ENCODE results near the gene CABP4. TPM values are rescaled to one million over a fixed set of nuclear protein-coding genes. Genes with fewer than 3 reads are reported as not detected.

Gene CABP4
- total RNA-seq, 1 experiment from 2014 or later = not detected

DNA sequence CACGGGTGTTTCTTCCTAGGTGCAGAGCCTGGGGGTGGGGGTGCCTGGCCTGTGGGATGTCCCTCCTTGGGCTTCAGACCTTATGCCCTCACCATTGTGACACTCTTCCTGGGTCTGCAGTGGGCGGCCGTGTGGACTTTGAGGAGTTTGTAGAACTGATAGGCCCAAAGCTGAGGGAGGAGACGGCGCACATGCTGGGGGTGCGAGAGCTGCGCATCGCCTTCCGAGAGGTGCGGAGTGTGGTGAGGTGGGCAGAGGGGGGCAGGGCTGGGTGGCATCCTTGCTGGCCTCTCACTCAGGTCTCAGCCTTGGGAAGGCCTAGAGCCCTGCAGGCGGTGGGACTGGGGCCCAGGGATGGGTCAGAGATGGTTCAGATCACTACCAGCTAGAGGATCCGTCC lies 2.3 kb downstream of the CABP4 start:
- ChIA-PET POLR2A (no interaction called here), CTCF (no interaction called here), RAD21 (ENCODE audit: low non-redundant PET in 1 of 2, low total read pairs in 2 of 2, uncharacterized antibody in 2 of 2, unreplicated experiment in 2 of 2) (no interaction called here)
- BruUV-seq (replicated peaks) = no TSS peak
- ATAC-seq (no peak), DNase-seq (ENCODE audit: low read depth, low spot score) (no peak)
- no peak overlapping the region for H2AFZ ChIP-seq (ENCODE audit: low read depth, low read length, poor library complexity, severe bottlenecking)
- no peak overlapping the region for H3K4me3 ChIP-seq (replicated peaks in 1 of 2; ENCODE audit: low read depth in 1 of 2, low read length in 2 of 2)
- H3K27me3 ChIP-seq (ENCODE audit: insufficient read depth, low read length) = no peaks in the 10 kb centered on the region
- no peaks in the 10 kb centered on the region for H4K20me1 ChIP-seq (ENCODE audit: insufficient read depth)
- intact Hi-C loops (cut with micrococcal nuclease) = no loop called here
- H3K79me2 ChIP-seq (ENCODE audit: insufficient read depth, low read length) = no peaks in the 10 kb centered on the region
- H3K9me3 ChIP-seq (ENCODE audit: control insufficient read depth in 1 of 2, insufficient read depth in 1 of 2, low read depth in 1 of 2, low read length in 2 of 2) = no peaks in the 10 kb centered on the region
- H3K36me3 ChIP-seq (ENCODE audit: control insufficient read depth in 1 of 2, insufficient read depth in 2 of 2, low read length in 2 of 2) = no peaks in the 10 kb centered on the region
- H3K9ac ChIP-seq (ENCODE audit: low read length) = no peak overlapping the region
- TF ChIP-seq, protein P1, sequence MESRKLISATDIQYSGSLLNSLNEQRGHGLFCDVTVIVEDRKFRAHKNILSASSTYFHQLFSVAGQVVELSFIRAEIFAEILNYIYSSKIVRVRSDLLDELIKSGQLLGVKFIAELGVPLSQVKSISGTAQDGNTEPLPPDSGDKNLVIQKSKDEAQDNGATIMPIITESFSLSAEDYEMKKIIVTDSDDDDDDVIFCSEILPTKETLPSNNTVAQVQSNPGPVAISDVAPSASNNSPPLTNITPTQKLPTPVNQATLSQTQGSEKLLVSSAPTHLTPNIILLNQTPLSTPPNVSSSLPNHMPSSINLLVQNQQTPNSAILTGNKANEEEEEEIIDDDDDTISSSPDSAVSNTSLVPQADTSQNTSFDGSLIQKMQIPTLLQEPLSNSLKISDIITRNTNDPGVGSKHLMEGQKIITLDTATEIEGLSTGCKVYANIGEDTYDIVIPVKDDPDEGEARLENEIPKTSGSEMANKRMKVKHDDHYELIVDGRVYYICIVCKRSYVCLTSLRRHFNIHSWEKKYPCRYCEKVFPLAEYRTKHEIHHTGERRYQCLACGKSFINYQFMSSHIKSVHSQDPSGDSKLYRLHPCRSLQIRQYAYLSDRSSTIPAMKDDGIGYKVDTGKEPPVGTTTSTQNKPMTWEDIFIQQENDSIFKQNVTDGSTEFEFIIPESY (IDR thresholded peaks at IDR 0.05; ENCODE audit: extremely low read depth, insufficient replicate concordance, low read length) = no peak
- TF ChIP-seq POLR2AphosphoS5 (IDR thresholded peaks at IDR 0.05; ENCODE audit: low read depth, low read length) (no peak), SRF (IDR thresholded peaks at IDR 0.05; ENCODE audit: low read depth) (no peak)
- H3K4me1 ChIP-seq (ENCODE audit: control insufficient read depth in 1 of 2, insufficient read depth in 2 of 2, low read length in 2 of 2) = no peaks in the 10 kb centered on the region
- no peak overlapping the region for H3K4me2 ChIP-seq (ENCODE audit: low read length)
- no peak overlapping the region for H3K27ac ChIP-seq (ENCODE audit: low read depth, low read length)
- H3K9me2 ChIP-seq (ENCODE audit: insufficient read depth) = no peaks in the 10 kb centered on the region

DNA sequence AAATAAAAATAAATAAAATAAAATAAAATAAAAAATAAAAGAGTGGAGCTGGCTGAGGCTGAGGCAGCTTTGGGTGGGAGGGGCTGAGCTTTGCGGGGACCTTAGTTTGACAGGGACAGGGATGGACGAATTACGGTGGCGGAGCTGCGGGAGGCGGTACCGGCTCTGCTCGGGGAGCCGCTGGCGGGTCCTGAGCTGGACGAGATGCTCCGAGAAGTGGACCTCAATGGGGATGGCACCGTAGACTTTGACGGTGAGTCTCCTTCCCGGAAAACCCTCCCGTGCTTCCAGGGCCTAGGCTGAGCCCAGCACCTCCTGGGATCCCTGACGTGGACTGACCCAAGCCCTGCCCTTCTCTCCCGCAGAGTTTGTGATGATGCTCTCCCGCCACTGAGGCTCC lies 3.1 kb downstream of the CABP4 start:
- Histone ChIP-seq H3K4me3 (replicated peaks in 1 of 2; ENCODE audit: low read depth in 1 of 2, low read length in 2 of 2) (no peak overlapping the region), H3K9me2 (ENCODE audit: insufficient read depth) (no peaks in the 10 kb centered on the region), H3K9me3 (ENCODE audit: control insufficient read depth in 1 of 2, insufficient read depth in 1 of 2, low read depth in 1 of 2, low read length in 2 of 2) (no peaks in the 10 kb centered on the region), H3K9ac (ENCODE audit: low read length) (no peak overlapping the region), H3K27ac (ENCODE audit: low read depth, low read length) (no peak overlapping the region), H3K4me2 (ENCODE audit: low read length) (no peak overlapping the region), H3K36me3 (ENCODE audit: control insufficient read depth in 1 of 2, insufficient read depth in 2 of 2, low read length in 2 of 2) (no peaks in the 10 kb centered on the region), H3K79me2 (ENCODE audit: insufficient read depth, low read length) (no peaks in the 10 kb centered on the region), H3K27me3 (ENCODE audit: insufficient read depth, low read length) (no peaks in the 10 kb centered on the region), H4K20me1 (ENCODE audit: insufficient read depth) (no peaks in the 10 kb centered on the region), H3K4me1 (ENCODE audit: control insufficient read depth in 1 of 2, insufficient read depth in 2 of 2, low read length in 2 of 2) (peaks cover 4 to 7% of the 10 kb centered on the region in 2 experiments), H2AFZ (ENCODE audit: low read depth, low read length, poor library complexity, severe bottlenecking) (no peak overlapping the region)
- DNase-seq (ENCODE audit: low read depth, low spot score) = no peak
- RAD21 ChIA-PET (ENCODE audit: low non-redundant PET in 1 of 2, low total read pairs in 2 of 2, uncharacterized antibody in 2 of 2, unreplicated experiment in 2 of 2) = no interaction called here
- CTCF ChIA-PET = no interaction called here
- POLR2A ChIA-PET = no interaction called here
- TF ChIP-seq POLR2A (IDR thresholded peaks at IDR 0.05; ENCODE audit: borderline replicate concordance, extremely low read depth, insufficient read depth, insufficient read length) (no peak), FOSL1 (IDR thresholded peaks at IDR 0.05; ENCODE audit: low read depth) (no peak), ZNF274 (IDR thresholded peaks at IDR 0.05; ENCODE audit: low read depth, low read length) (no peak)
- TF ChIP-seq, protein P2, sequence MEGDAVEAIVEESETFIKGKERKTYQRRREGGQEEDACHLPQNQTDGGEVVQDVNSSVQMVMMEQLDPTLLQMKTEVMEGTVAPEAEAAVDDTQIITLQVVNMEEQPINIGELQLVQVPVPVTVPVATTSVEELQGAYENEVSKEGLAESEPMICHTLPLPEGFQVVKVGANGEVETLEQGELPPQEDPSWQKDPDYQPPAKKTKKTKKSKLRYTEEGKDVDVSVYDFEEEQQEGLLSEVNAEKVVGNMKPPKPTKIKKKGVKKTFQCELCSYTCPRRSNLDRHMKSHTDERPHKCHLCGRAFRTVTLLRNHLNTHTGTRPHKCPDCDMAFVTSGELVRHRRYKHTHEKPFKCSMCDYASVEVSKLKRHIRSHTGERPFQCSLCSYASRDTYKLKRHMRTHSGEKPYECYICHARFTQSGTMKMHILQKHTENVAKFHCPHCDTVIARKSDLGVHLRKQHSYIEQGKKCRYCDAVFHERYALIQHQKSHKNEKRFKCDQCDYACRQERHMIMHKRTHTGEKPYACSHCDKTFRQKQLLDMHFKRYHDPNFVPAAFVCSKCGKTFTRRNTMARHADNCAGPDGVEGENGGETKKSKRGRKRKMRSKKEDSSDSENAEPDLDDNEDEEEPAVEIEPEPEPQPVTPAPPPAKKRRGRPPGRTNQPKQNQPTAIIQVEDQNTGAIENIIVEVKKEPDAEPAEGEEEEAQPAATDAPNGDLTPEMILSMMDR (IDR thresholded peaks at IDR 0.05 in 2 of 3, conservative IDR thresholded peaks at IDR 0.05 in 1 of 3; ENCODE audit: borderline replicate concordance in 1 of 3, insufficient read depth in 1 of 3, low read depth in 2 of 3, low read length in 2 of 3) = no peak
- TF ChIP-seq, protein P1 (IDR thresholded peaks at IDR 0.05; ENCODE audit: extremely low read depth, insufficient replicate concordance, low read length) = no peak
- no peak for ATAC-seq
- no TSS peak for BruUV-seq (replicated peaks)
- intact Hi-C loops (cut with micrococcal nuclease) = no loop called here

Data from HCT116 (cell line).